ENCODE data around the gene B3GNT5.
A peak's percentile ranks its signal among the peaks of the same experiment; 100 is the strongest.

B3GNT5 gene

DNA sequence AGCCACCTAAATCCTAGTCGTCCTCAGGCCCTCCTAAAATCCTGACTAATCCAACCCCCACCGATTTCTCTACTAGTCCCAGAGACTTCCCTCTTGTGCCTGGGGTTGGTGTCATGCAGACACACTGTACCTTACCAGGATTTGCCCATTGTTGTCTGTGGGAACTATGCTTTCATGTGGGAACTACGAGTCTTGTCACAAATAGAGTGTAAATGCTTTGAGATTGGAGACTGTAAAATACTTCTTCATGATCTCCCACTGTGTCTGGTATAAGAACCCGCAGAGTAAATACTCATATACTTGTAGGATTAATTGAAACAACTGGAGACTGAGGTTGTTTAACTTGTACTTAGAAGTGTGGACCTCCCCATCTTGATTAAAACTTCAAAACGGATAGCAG lies 11.2 kb downstream of the B3GNT5 start (continued):
- TF ChIP-seq, protein P1, sequence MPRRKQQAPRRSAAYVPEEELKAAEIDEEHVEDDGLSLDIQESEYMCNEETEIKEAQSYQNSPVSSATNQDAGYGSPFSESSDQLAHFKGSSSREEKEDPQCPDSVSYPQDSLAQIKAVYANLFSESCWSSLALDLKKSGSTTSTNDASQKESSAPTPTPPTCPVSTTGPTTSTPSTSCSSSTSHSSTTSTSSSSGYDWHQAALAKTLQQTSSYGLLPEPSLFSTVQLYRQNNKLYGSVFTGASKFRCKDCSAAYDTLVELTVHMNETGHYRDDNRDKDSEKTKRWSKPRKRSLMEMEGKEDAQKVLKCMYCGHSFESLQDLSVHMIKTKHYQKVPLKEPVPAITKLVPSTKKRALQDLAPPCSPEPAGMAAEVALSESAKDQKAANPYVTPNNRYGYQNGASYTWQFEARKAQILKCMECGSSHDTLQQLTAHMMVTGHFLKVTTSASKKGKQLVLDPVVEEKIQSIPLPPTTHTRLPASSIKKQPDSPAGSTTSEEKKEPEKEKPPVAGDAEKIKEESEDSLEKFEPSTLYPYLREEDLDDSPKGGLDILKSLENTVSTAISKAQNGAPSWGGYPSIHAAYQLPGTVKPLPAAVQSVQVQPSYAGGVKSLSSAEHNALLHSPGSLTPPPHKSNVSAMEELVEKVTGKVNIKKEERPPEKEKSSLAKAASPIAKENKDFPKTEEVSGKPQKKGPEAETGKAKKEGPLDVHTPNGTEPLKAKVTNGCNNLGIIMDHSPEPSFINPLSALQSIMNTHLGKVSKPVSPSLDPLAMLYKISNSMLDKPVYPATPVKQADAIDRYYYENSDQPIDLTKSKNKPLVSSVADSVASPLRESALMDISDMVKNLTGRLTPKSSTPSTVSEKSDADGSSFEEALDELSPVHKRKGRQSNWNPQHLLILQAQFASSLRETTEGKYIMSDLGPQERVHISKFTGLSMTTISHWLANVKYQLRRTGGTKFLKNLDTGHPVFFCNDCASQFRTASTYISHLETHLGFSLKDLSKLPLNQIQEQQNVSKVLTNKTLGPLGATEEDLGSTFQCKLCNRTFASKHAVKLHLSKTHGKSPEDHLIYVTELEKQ (tag by site-specific recombination; IDR thresholded peaks at IDR 0.05; ENCODE audit: borderline replicate concordance): no peak
- no peak for TF ChIP-seq ZBTB21 (tag by site-specific recombination; IDR thresholded peaks at IDR 0.05)

DNA sequence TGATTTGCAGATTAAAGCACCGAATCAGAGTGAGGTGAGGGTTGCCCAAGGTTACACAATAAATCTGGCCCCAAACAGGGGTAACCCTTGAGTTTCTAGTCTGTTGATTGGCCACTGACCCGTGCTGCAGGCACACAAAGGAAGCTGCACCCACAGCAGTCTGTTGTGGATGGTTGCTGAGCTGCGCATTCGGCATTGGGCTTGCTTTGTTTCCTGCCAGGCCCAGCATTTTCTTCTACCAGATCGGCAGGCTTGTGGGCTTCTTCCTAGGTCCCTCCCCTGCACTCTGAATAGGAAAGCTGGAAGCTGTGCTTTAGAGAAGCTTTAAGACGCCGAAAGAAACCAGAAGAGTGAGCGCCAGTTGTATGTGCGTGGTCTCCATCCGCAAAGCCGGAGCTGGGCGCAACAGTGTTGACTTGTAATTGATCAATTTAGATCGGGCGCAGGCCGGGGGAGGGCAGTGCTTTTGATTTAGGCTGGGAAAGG lies 12.1 kb downstream of the B3GNT5 start:
- TF ChIP-seq ZNF214 (tag by site-specific recombination; IDR thresholded peaks at IDR 0.05; ENCODE audit: borderline replicate concordance) (no peak), ZNF610 (tag by site-specific recombination; IDR thresholded peaks at IDR 0.05; ENCODE audit: borderline replicate concordance) (no peak), ZBTB17 (tag by site-specific recombination; IDR thresholded peaks at IDR 0.05) (0 out of 2 replicates have a peak, but pooled peaks have one; percentile 13), ZNF664 (tag by site-specific recombination; IDR thresholded peaks at IDR 0.05) (no peak), FEZF1 (tag by site-specific recombination; IDR thresholded peaks at IDR 0.05) (no peak), ZNF10 (tag by site-specific recombination; IDR thresholded peaks at IDR 0.05) (no peak), ZNF596 (tag by site-specific recombination; IDR thresholded peaks at IDR 0.05) (no peak), ZNF2 (tag by site-specific recombination; IDR thresholded peaks at IDR 0.05) (no peak)
- ChIA-PET CTCF (interaction anchor here (1.1 kb wide), 1 partner anchor 8 kb away, joined by 3 read pairs; no protein-coding TSS in a partner anchor), POLR2A (no interaction called here)
- Histone ChIP-seq H3K9me3 (ENCODE audit: control insufficient read depth, insufficient read depth, low read depth, low read length) (no peaks in the 10 kb centered on the region), H3K4me3 (ENCODE audit: low read depth, low read length) (no peak overlapping the region), H3K4me1 (ENCODE audit: control insufficient read depth, insufficient read depth, low read length) (no peaks in the 10 kb centered on the region), H3K27ac (ENCODE audit: extremely low read depth, low read depth, low read length) (no peak overlapping the region), H3K36me3 (ENCODE audit: control insufficient read depth in 2 of 2, insufficient read depth in 1 of 2, low read length in 2 of 2) (peaks cover 0 to 6% of the 10 kb centered on the region in 2 experiments; a peak in 1 of 3 replicates)

DNA sequence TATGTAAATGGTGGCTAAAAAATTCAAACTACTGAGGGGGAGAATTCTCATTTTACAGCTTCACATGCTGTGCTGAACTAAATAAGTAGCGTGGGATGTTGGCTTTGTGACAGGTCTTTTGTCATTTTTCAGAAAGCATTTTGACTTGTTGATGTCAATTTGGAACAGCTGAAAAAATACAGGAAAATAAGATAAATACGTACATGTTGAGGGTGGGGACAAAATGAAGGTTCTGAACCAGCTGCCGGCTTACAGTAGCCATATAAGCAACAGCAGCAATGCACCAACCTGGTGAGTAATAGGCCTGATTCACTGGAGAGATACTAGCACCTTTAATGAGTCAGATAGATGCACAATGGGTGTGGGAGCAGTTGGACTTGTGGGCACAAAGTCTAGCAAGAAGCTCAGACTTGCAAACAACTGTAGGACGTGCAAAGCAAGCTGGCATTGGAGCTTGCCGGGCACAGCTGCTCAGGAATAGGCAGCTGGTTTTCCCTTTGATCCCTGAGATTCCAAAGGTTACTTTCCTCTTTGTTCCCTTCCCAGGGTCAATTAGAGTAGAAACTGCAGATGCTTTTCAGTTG lies 12.9 kb downstream of the B3GNT5 start:
- CTCF ChIA-PET: interaction anchor here (1.1 kb wide), 1 partner anchor 9 kb away, joined by 3 read pairs; no protein-coding TSS in a partner anchor
- Histone ChIP-seq H3K4me3 (ENCODE audit: low read depth, low read length) (no peak overlapping the region), H3K9me3 (ENCODE audit: control insufficient read depth, insufficient read depth, low read depth, low read length) (no peaks in the 10 kb centered on the region), H3K4me1 (ENCODE audit: control insufficient read depth, insufficient read depth, low read length) (no peaks in the 10 kb centered on the region), H3K36me3 (ENCODE audit: control insufficient read depth in 2 of 2, insufficient read depth in 1 of 2, low read length in 2 of 2) (peaks cover 0 to 11% of the 10 kb centered on the region in 2 experiments; a peak in 1 of 3 replicates), H3K27ac (ENCODE audit: extremely low read depth, low read depth, low read length) (no peak overlapping the region)
- POLR2A ChIA-PET: no interaction called here
- TF ChIP-seq ZBTB17 (tag by site-specific recombination; IDR thresholded peaks at IDR 0.05): no peak
- TF ChIP-seq EGR2 (tag by site-specific recombination; IDR thresholded peaks at IDR 0.05; ENCODE audit: low read depth): peak; percentile 10; the same call in 1 of the 2 replicates
- peak; percentile 47; the same call in 1 of the 2 replicates for TF ChIP-seq SCRT1 (tag by site-specific recombination; IDR thresholded peaks at IDR 0.05; ENCODE audit: borderline replicate concordance)
- peak; percentile 20; the same call in 1 of the 2 replicates for TF ChIP-seq ZNF600 (tag by site-specific recombination; IDR thresholded peaks at IDR 0.05)
- TF ChIP-seq ZFHX2 (tag by site-specific recombination; conservative IDR thresholded peaks at IDR 0.05): peak; percentile 47
- no peak for TF ChIP-seq OVOL3 (tag by site-specific recombination; IDR thresholded peaks at IDR 0.05)
- TF ChIP-seq, protein P2, sequence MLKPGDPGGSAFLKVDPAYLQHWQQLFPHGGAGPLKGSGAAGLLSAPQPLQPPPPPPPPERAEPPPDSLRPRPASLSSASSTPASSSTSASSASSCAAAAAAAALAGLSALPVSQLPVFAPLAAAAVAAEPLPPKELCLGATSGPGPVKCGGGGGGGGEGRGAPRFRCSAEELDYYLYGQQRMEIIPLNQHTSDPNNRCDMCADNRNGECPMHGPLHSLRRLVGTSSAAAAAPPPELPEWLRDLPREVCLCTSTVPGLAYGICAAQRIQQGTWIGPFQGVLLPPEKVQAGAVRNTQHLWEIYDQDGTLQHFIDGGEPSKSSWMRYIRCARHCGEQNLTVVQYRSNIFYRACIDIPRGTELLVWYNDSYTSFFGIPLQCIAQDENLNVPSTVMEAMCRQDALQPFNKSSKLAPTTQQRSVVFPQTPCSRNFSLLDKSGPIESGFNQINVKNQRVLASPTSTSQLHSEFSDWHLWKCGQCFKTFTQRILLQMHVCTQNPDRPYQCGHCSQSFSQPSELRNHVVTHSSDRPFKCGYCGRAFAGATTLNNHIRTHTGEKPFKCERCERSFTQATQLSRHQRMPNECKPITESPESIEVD (tag by site-specific recombination; IDR thresholded peaks at IDR 0.05): peak; percentile 57
- peak; percentile 82 for TF ChIP-seq OSR2 (tag by site-specific recombination; IDR thresholded peaks at IDR 0.05)
- TF ChIP-seq SCRT2 (tag by site-specific recombination; IDR thresholded peaks at IDR 0.05): 0 out of 2 replicates have a peak, but pooled peaks have one; percentile 44

All from HEK293 (cell line).